SH-SY5Y (cell line): ENCODE results near the gene SLC7A8.

ENCODE experiments used
- GATA2 ChIP-seq: IDR thresholded peaks from 2 replicates; pipeline ENCODE4 v1.6.1; 2011; ENCODE audit warnings: mild to moderate bottlenecking, low read depth, low read length
- GATA3 ChIP-seq: IDR thresholded peaks from 2 replicates; pipeline ENCODE4 v1.6.1; 2011; ENCODE audit warnings: low read depth, mild to moderate bottlenecking, low read length, moderate library complexity

Gene SLC7A8

GRCh38 chr14:23148591-23149249 is 34.7 kb downstream of the SLC7A8 start:
- TF ChIP-seq GATA2 (no peak), GATA3 (no peak)

- TF ChIP-seq GATA3 = no peak
- no peak for TF ChIP-seq GATA2
Observed at GRCh38 chr14:23147676-23148075, 35.8 kb downstream of the SLC7A8 start.

GRCh38 chr14:23146980-23147379 is 36.5 kb downstream of the SLC7A8 start:
- TF ChIP-seq GATA2 = no peak
- no peak for TF ChIP-seq GATA3

GRCh38 chr14:23146351-23146910 is 37.0 kb downstream of the SLC7A8 start:
- TF ChIP-seq GATA2 (no peak), GATA3 (no peak)

- TF ChIP-seq GATA3 = no peak
- TF ChIP-seq GATA2 = no peak
Observed at GRCh38 chr14:23145794-23146350, 37.6 kb downstream of the SLC7A8 start.

GRCh38 chr14:23143911-23144310 is 39.5 kb downstream of the SLC7A8 start:
- TF ChIP-seq GATA3 = no peak
- no peak for TF ChIP-seq GATA2

- no peak for TF ChIP-seq GATA3
- no peak for TF ChIP-seq GATA2
Observed at GRCh38 chr14:23142826-23143225, 40.6 kb downstream of the SLC7A8 start.

- TF ChIP-seq GATA3 (no peak), GATA2 (no peak)
Observed at GRCh38 chr14:23141706-23142444, 41.6 kb downstream of the SLC7A8 start.

- TF ChIP-seq GATA2 = no peak
Observed at GRCh38 chr14:23140371-23140770, 43.1 kb downstream of the SLC7A8 start.

GRCh38 chr14:23139874-23140273 is 43.6 kb downstream of the SLC7A8 start:
- TF ChIP-seq GATA2 = no peak

- TF ChIP-seq GATA2 (no peak), GATA3 (no peak)
Observed at GRCh38 chr14:23137813-23138535, 45.5 kb downstream of the SLC7A8 start.

- TF ChIP-seq GATA3 (no peak), GATA2 (no peak)
Observed at GRCh38 chr14:23137192-23137812, 46.2 kb downstream of the SLC7A8 start.

GRCh38 chr14:23136566-23137133 is 46.8 kb downstream of the SLC7A8 start:
- TF ChIP-seq GATA3 = no peak
- no peak for TF ChIP-seq GATA2
